C4-2B (cell line): Measurements from ENCODE around the gene ZNF710.

ENCODE experiments used
- ZFX ChIP-seq: fragments of 450-650 bp; IDR thresholded peaks from 2 replicates; pipeline ENCODE4 v1.6.1; 2017
- TF ChIP-seq, protein P1 (sequence below): fragments of 450-650 bp; conservative IDR thresholded peaks from 2 replicates; pipeline ENCODE4 v1.5.1; 2017; ENCODE audit warnings: mild to moderate bottlenecking

DNA sequence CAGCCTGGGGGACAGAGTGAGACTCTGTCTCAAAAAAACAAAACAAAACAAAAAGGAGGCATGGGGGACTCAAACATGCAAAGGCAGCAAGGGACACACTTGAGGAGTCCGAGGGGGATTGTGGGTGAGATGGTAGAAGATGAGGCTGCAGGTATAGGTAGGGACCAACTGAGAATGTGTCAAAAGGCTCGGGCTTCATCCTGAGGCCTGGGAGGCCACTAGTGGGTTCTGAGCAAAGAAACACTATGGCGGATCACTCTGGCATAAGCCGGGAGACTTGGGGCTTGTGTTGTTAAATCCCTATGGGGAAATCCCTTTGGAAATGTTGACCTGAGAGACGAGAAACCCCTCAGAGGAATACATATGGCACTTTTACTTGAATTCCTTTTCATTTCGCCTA, 21.2 kb downstream of the ZNF710 start:
- TF ChIP-seq, protein P1, sequence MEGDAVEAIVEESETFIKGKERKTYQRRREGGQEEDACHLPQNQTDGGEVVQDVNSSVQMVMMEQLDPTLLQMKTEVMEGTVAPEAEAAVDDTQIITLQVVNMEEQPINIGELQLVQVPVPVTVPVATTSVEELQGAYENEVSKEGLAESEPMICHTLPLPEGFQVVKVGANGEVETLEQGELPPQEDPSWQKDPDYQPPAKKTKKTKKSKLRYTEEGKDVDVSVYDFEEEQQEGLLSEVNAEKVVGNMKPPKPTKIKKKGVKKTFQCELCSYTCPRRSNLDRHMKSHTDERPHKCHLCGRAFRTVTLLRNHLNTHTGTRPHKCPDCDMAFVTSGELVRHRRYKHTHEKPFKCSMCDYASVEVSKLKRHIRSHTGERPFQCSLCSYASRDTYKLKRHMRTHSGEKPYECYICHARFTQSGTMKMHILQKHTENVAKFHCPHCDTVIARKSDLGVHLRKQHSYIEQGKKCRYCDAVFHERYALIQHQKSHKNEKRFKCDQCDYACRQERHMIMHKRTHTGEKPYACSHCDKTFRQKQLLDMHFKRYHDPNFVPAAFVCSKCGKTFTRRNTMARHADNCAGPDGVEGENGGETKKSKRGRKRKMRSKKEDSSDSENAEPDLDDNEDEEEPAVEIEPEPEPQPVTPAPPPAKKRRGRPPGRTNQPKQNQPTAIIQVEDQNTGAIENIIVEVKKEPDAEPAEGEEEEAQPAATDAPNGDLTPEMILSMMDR = no peak
- TF ChIP-seq ZFX = no peak
